H1 (cell line): ENCODE data around the gene DIDO1. TPM values are rescaled to one million over a fixed set of nuclear protein-coding genes. Genes with fewer than 3 reads are reported as not detected.

Experiments
- ASH2L ChIP-seq: fragments of 200-600, 300-600 bp; sonication (generic); IDR thresholded peaks from one replicate; pipeline ENCODE4 v1.7.1; 2017; ENCODE audit warnings: low read length
- BCL11A ChIP-seq, 2 experiments: IDR thresholded peaks; one replicate each; pipeline ENCODE4 v1.6.1; 2011; ENCODE audit warnings: low read depth in 2 of 2, low read length in 2 of 2, mild to moderate bottlenecking in 2 of 2
- BRCA1 ChIP-seq: IDR thresholded peaks from 2 replicates; pipeline ENCODE4 v1.6.1; 2012; ENCODE audit warnings: low read depth, low read length, improper control_type of control experiment
- CBX8 ChIP-seq: fragments of 300-800, 300-1000 bp; sonication (generic); IDR thresholded peaks from 2 replicates; pipeline ENCODE4 v1.7.1; 2016; ENCODE audit warnings: low read depth, low read length, borderline replicate concordance
- CEBPB ChIP-seq: IDR thresholded peaks from 2 replicates; pipeline ENCODE4 v1.6.1; 2012; ENCODE audit warnings: low read depth, low read length
- CREB1 ChIP-seq: IDR thresholded peaks from 2 replicates; pipeline ENCODE4 v1.6.1; 2012; ENCODE audit warnings: inconsistent platforms
- CTBP2 ChIP-seq: IDR thresholded peaks from 2 replicates; pipeline ENCODE4 v1.7.0; 2011; ENCODE audit warnings: borderline replicate concordance, mild to moderate bottlenecking, moderate library complexity, mixed read lengths, low read length; ENCODE audit not compliant: insufficient read depth, insufficient read length
- EZH2 ChIP-seq: fragments of 200-600 bp; sonication (generic); IDR thresholded peaks from 2 replicates; pipeline ENCODE4 v1.7.1; 2012; ENCODE audit warnings: low read depth, mild to moderate bottlenecking, moderate library complexity, low read length, inconsistent platforms; ENCODE audit not compliant: severe bottlenecking
- GABPA ChIP-seq: IDR thresholded peaks from 2 replicates; pipeline ENCODE4 v1.6.1; 2011; ENCODE audit warnings: mild to moderate bottlenecking, low read length, moderate library complexity, borderline replicate concordance; ENCODE audit not compliant: insufficient read depth
- GTF2F1 ChIP-seq: IDR thresholded peaks from 2 replicates; pipeline ENCODE4 v1.6.1; 2012; ENCODE audit warnings: low read depth, low read length, improper control_type of control experiment, borderline replicate concordance
- HDAC2 ChIP-seq, 2 experiments: fragments of 300-600 bp in 1 of 2; sonication (generic) in 1 of 2; IDR thresholded peaks; 2 replicates each; pipeline ENCODE4 v1.6.1; 2011 to 2012; ENCODE audit warnings: low read depth in 2 of 2, low read length in 2 of 2, mild to moderate bottlenecking in 2 of 2, moderate library complexity in 2 of 2, borderline replicate concordance in 1 of 2, inconsistent platforms in 1 of 2
- HDAC6 ChIP-seq: IDR thresholded peaks from one replicate; pipeline ENCODE4 v1.7.1; 2012; ENCODE audit warnings: low read depth, mild to moderate bottlenecking, inconsistent platforms, low read length, moderate library complexity
- MAFK ChIP-seq: IDR thresholded peaks from 2 replicates; pipeline ENCODE4 v1.6.1; 2012; ENCODE audit warnings: low read depth, mild to moderate bottlenecking, improper control_type of control experiment, low read length
- NRF1 ChIP-seq: IDR thresholded peaks from 2 replicates; pipeline ENCODE4 v1.6.1; 2011; ENCODE audit warnings: mild to moderate bottlenecking, low read depth, low read length, improper control_type of control experiment
- POU5F1 ChIP-seq: IDR thresholded peaks from 2 replicates; pipeline ENCODE4 v1.6.1; 2011; ENCODE audit warnings: low read depth, mild to moderate bottlenecking, low read length, moderate library complexity
- RAD21 ChIP-seq, 2 experiments: IDR thresholded peaks in 1 of 2; conservative IDR thresholded peaks in 1 of 2; 2 replicates each; pipeline ENCODE4 v1.6.1; 2011; ENCODE audit warnings: low read depth in 2 of 2, low read length in 2 of 2, improper control_type of control experiment in 1 of 2, inconsistent platforms in 1 of 2, mild to moderate bottlenecking in 1 of 2, moderate library complexity in 1 of 2
- RBBP5 ChIP-seq: IDR thresholded peaks from 2 replicates; pipeline ENCODE4 v1.7.1; 2012; ENCODE audit warnings: low read depth, mild to moderate bottlenecking, inconsistent platforms, low read length, moderate library complexity, borderline replicate concordance
- RXRA ChIP-seq: IDR thresholded peaks from 2 replicates; pipeline ENCODE4 v1.6.1; 2011; ENCODE audit warnings: low read depth, mild to moderate bottlenecking, low read length, moderate library complexity; ENCODE audit not compliant: insufficient read depth
- SAP30 ChIP-seq: fragments of 300-600 bp; sonication (generic); IDR thresholded peaks from 2 replicates; pipeline ENCODE4 v1.7.1; 2012; ENCODE audit warnings: low read length, moderate library complexity, mild to moderate bottlenecking, inconsistent platforms; ENCODE audit not compliant: insufficient read depth, insufficient replicate concordance
- SIRT6 ChIP-seq: IDR thresholded peaks from one replicate; pipeline ENCODE4 v1.7.1; 2012; ENCODE audit warnings: low read length, inconsistent platforms
- SRF ChIP-seq: IDR thresholded peaks from 2 replicates; pipeline ENCODE4 v1.6.1; 2011; ENCODE audit warnings: mild to moderate bottlenecking, low read depth, low read length, moderate library complexity
- SUZ12 ChIP-seq: fragments of 200-600 bp; sonication (generic); IDR thresholded peaks from 2 replicates; pipeline ENCODE4 v1.6.1; 2012; ENCODE audit warnings: mild to moderate bottlenecking, inconsistent platforms, low read length, moderate library complexity, mixed read lengths
- TEAD4 ChIP-seq: IDR thresholded peaks from 2 replicates; pipeline ENCODE4 v1.6.1; 2012; ENCODE audit warnings: low read depth, low read length, inconsistent platforms, mixed read lengths
- YY1 ChIP-seq: IDR thresholded peaks from 2 replicates; pipeline ENCODE4 v1.6.1; 2011; ENCODE audit warnings: low read depth, mild to moderate bottlenecking, low read length
- ZNF274 ChIP-seq: IDR thresholded peaks from 2 replicates; pipeline ENCODE4 v1.7.0; 2012; ENCODE audit warnings: low read length, borderline replicate concordance; ENCODE audit errors: extremely low read depth
- polyA plus RNA-seq, 7 experiments: library from polyadenylated mRNA; depleted of rRNA in 3 of 7; stranded (reverse) in 5 of 7; unstranded in 2 of 7; fragments of >200 nt in 5 of 7; fragments of 200-250 nt in 2 of 7; gene quantifications; 1 replicate in 5 of 7; 2 replicates in 1 of 7; 4 replicates in 1 of 7; pipeline versions ENCODE4 v1.2.1 to v1.2.3, GENCODE V29; 2011 to 2013; ENCODE audit warnings: missing spikeins in 2 of 7, mixed read lengths in 2 of 7
- total RNA-seq: library from RNA; stranded (reverse); fragmentation: NEBNext Ultra II Directional; extraction: Animal tissue kit (Norgen Biotek cat#: 25700); gene quantifications from 2 replicates; pipeline ENCODE4 v1.2.1, GENCODE V29; 2021

DIDO1 gene
- total and polyA plus RNA-seq, 2 of the 8 experiments (the other 6 are each of a cell fraction or from before 2014, with no cell fraction given): 53.6 to 82.8 TPM

- TF ChIP-seq HDAC6: no peak
- TF ChIP-seq CTBP2: no peak
- no peak for TF ChIP-seq TEAD4
- no peak for TF ChIP-seq GTF2F1
- TF ChIP-seq SAP30: no peak
- no peak for TF ChIP-seq SIRT6
- no peak for TF ChIP-seq ZNF274
- TF ChIP-seq YY1: no peak
- TF ChIP-seq HDAC2 (IDR thresholded peaks at IDR 0.05; ENCODE audit: borderline replicate concordance in 1 of 2, low read depth in 2 of 2, low read length in 2 of 2): 0 out of 4 replicates have a peak, but pooled peaks of 1 of the 2 experiments have one; percentile 50
- TF ChIP-seq RAD21 (IDR thresholded peaks at IDR 0.05 in 1 of 2, conservative IDR thresholded peaks at IDR 0.05 in 1 of 2; ENCODE audit: low read depth in 2 of 2, low read length in 2 of 2): no peak
- peak; percentile 16 for TF ChIP-seq ASH2L
- TF ChIP-seq CREB1: 0 out of 2 replicates have a peak, but pooled peaks have one; percentile 19
- no peak for TF ChIP-seq BRCA1
- no peak for TF ChIP-seq RXRA
- no peak for TF ChIP-seq BCL11A (IDR thresholded peaks at IDR 0.05; ENCODE audit: low read depth in 2 of 2, low read length in 2 of 2)
- no peak for TF ChIP-seq CBX8
- peak; percentile 39 for TF ChIP-seq NRF1
- no peak for TF ChIP-seq SRF
- TF ChIP-seq SUZ12: no peak
- TF ChIP-seq GABPA: no peak
- no peak for TF ChIP-seq MAFK
- TF ChIP-seq POU5F1: no peak
- TF ChIP-seq EZH2: no peak
- no peak for TF ChIP-seq RBBP5
- no peak for TF ChIP-seq CEBPB
Measured at GRCh38 chr20:62861726-62862336, 64.5 kb downstream of the DIDO1 start, which contains the start of gene TCFL5 (continued).
